SK-N-MC (cell line): Measurements from ENCODE around the gene C13orf46.
"Not testable (repeated sequence)": the region's sequence is repeated elsewhere in the genome, so short reads cannot be mapped to it uniquely, and the experiment has no call there.

Experiments used
- DNase-seq: peaks from one replicate; pipeline ENCODE4 v3.0.0-alpha.2; 2011; ENCODE audit warnings: low read depth, low spot score
- H3K27ac ChIP-seq: fragments of 200-600 bp; sonication (generic); 2 replicates; pipeline ENCODE4 v1.5.1; 2016; ENCODE audit warnings: mixed run types
- H3K36me3 ChIP-seq: fragments of 200-600 bp; sonication (generic); 2 replicates; pipeline ENCODE4 v1.6.1; 2017; ENCODE audit warnings: antibody characterized with exemption, low read length, mixed read lengths; ENCODE audit not compliant: insufficient read depth
- H3K4me3 ChIP-seq: fragments of 200-600 bp; sonication (generic); 2 replicates; pipeline ENCODE4 v1.5.1; 2016
- H3K9ac ChIP-seq: fragments of 200-600 bp; sonication (generic); 2 replicates; pipeline ENCODE4 v1.8.0; 2017; ENCODE audit warnings: mixed run types, mixed read lengths; ENCODE audit not compliant: insufficient read length
- H3K9me3 ChIP-seq: fragments of 200-600 bp; sonication (generic); 2 replicates; pipeline ENCODE4 v1.6.1; 2017; ENCODE audit warnings: low read depth, mild to moderate bottlenecking, antibody characterized with exemption, low read length, moderate library complexity, mixed read lengths
- EZH2 ChIP-seq: fragments of 200-600 bp; sonication (generic); IDR thresholded peaks from one replicate; pipeline ENCODE4 v1.6.1; 2017; ENCODE audit warnings: antibody characterized with exemption
- FOXP2 ChIP-seq: optimal IDR thresholded peaks from 2 replicates; pipeline ENCODE3; 2011; ENCODE audit warnings: mild to moderate bottlenecking, moderate library complexity; ENCODE audit not compliant: insufficient read depth; ENCODE audit errors: extremely low read length, control extremely low read depth
- POLR2AphosphoS5 ChIP-seq: IDR thresholded peaks from 2 replicates; pipeline ENCODE4 v1.6.1; 2012; ENCODE audit warnings: mild to moderate bottlenecking, low read depth, low read length, borderline replicate concordance

The C13orf46 gene

GRCh38 chr13:113989585-113990300 lies 15.9 kb upstream of the C13orf46 start:
- Histone ChIP-seq H3K9me3 (no peaks in the 10 kb centered on the region), H3K36me3 (no peaks in the 10 kb centered on the region), H3K27ac (no peak overlapping the region), H3K4me3 (no peak overlapping the region), H3K9ac (no peak overlapping the region)
- no peak for DNase-seq
- TF ChIP-seq EZH2 = no peak
- TF ChIP-seq POLR2AphosphoS5 = no peak
- TF ChIP-seq FOXP2 = no peak

- not testable (repeated sequence) for H3K9ac ChIP-seq
These were observed 15.0 kb upstream of the C13orf46 start for GRCh38 chr13:113988859-113989258.

GRCh38 chr13:113982296-113982661 lies 8.4 kb upstream of the C13orf46 start:
- no peak for DNase-seq
- H3K9ac ChIP-seq = no peak overlapping the region
- no peak for TF ChIP-seq EZH2

More at GRCh38 chr13:113988859-113989258, 15.0 kb upstream of the C13orf46 start:
- not testable (repeated sequence) for DNase-seq, H3K36me3 ChIP-seq, H3K9me3 ChIP-seq, H3K27ac ChIP-seq, H3K4me3 ChIP-seq

GRCh38 chr13:113981611-113982295 lies 7.9 kb upstream of the C13orf46 start:
- DNase-seq = no peak
- H3K36me3 ChIP-seq = no peaks in the 10 kb centered on the region
- H3K4me3 ChIP-seq = no peak overlapping the region
- no peak overlapping the region for H3K9ac ChIP-seq
- no peak overlapping the region for H3K27ac ChIP-seq
- TF ChIP-seq POLR2AphosphoS5 = no peak
- no peak for TF ChIP-seq FOXP2
- no peak for TF ChIP-seq EZH2
- H3K9me3 ChIP-seq = no peaks in the 10 kb centered on the region

More at GRCh38 chr13:113982296-113982661, 8.4 kb upstream of the C13orf46 start:
- Histone ChIP-seq H3K4me3 (no peak overlapping the region), H3K36me3 (no peaks in the 10 kb centered on the region), H3K9me3 (no peaks in the 10 kb centered on the region), H3K27ac (no peak overlapping the region)

GRCh38 chr13:113981194-113981605 lies 7.3 kb upstream of the C13orf46 start:
- H3K36me3 ChIP-seq = no peaks in the 10 kb centered on the region
- H3K9ac ChIP-seq = no peak overlapping the region
- no peak overlapping the region for H3K27ac ChIP-seq
- no peak overlapping the region for H3K4me3 ChIP-seq
- no peak for TF ChIP-seq FOXP2
- TF ChIP-seq EZH2 = no peak
- TF ChIP-seq POLR2AphosphoS5 = no peak
- H3K9me3 ChIP-seq = no peaks in the 10 kb centered on the region
- no peak for DNase-seq

GRCh38 chr13:113980489-113981064 lies 6.7 kb upstream of the C13orf46 start:
- no peaks in the 10 kb centered on the region for H3K9me3 ChIP-seq
- no peaks in the 10 kb centered on the region for H3K36me3 ChIP-seq
- H3K4me3 ChIP-seq = no peak overlapping the region
- no peak overlapping the region for H3K9ac ChIP-seq
- TF ChIP-seq EZH2 = no peak
- TF ChIP-seq FOXP2 = no peak
- TF ChIP-seq POLR2AphosphoS5 = no peak
- no peak for DNase-seq
- no peak overlapping the region for H3K27ac ChIP-seq

DNA sequence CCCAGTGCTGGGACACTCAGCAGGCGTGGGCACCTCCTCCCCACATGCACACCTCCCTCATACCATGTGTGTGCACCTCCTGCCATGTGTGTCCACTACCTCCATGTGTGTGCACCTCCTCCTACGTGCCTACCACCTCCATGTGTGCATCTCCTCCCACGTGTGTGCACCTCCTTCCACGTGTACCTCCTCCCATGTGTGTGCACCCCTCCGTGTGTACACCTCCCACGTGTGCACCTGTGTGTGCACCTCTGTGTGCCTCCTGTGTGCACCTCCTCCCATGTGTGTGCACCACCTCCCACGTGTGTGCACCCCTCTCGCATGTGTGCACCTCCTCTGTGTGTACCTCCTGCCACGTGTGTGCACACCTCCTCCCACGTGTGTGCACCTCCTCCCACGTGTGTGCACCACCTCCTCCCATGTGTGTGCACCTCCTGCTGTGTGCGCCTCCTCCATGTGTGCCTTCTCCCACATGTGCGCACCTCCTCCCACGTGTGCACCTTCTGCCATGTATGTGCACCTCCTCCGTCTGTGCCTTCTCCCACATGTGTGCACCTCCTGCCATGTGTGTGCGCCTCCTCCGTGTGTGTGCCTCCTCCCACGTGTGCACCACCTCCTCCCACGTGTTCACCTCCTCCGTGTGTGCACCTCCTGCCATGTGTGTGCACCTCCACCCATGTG lies 6.1 kb upstream of the C13orf46 start:
- Histone ChIP-seq H3K4me3 (no peak overlapping the region), H3K36me3 (no peaks in the 10 kb centered on the region), H3K9me3 (no peaks in the 10 kb centered on the region), H3K27ac (no peak overlapping the region), H3K9ac (no peak overlapping the region)
- TF ChIP-seq EZH2 = no peak
- TF ChIP-seq POLR2AphosphoS5 = no peak
- TF ChIP-seq FOXP2 = no peak
- DNase-seq = no peak

- no peak overlapping the region for H3K27ac ChIP-seq
- TF ChIP-seq EZH2 (no peak), POLR2AphosphoS5 (no peak), FOXP2 (no peak)
- H3K36me3 ChIP-seq = no peaks in the 10 kb centered on the region
- H3K9ac ChIP-seq = no peak overlapping the region
- H3K4me3 ChIP-seq = no peak overlapping the region
- H3K9me3 ChIP-seq = no peaks in the 10 kb centered on the region
- DNase-seq = no peak
These were observed 5.0 kb upstream of the C13orf46 start for GRCh38 chr13:113978741-113979481.
